Measurements from ENCODE around the gene ZNRD2. TPM values are rescaled to one million over a fixed set of nuclear protein-coding genes. Genes with fewer than 3 reads are reported as not detected.

The ZNRD2 gene
- total RNA-seq, 1 experiment from 2014 or later: 45.8 TPM

DNA sequence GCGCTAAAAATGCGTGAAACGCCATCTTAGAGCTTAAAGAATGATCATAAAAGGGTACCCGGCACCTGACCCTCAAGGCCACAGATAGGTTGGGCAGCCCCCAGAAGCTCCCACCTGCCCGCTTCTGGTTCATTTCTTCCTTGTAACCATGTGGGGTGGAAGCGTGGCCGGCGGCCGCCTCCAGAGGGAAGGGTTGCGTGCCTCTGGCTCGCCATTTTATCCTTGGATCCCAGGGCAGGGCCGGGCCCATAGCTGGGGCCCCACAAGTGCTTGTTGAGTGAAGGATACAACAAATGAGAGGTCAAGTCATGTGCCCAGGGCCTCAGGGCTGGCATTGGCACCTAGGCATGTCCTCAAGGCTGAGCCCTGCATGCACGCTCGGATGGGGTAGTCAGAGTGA, 51.2 kb downstream of the ZNRD2 start:
- H3T11ph ChIP-seq (ENCODE audit: low read length): no peak overlapping the region
- H3K4me3 Mint-ChIP-seq: no peak overlapping the region
- no peaks in the 10 kb centered on the region for H3K79me1 ChIP-seq (ENCODE audit: insufficient read depth, low read depth, low read length, poor library complexity, severe bottlenecking)
- H4K5ac ChIP-seq (ENCODE audit: insufficient read length, low read depth, low read length): no peak overlapping the region
- peaks cover 4% of the 10 kb centered on the region; the same call in 1 of the 2 replicates for H3K79me2 ChIP-seq (ENCODE audit: insufficient read depth, low read length)
- H3K23me2 ChIP-seq (ENCODE audit: insufficient read length, low read depth, low read length, poor library complexity, severe bottlenecking): peaks cover 2% of the 10 kb centered on the region
- no peak overlapping the region for H3K56ac ChIP-seq (ENCODE audit: insufficient read length, low read depth, low read length)
- no peak overlapping the region for H3K4me2 ChIP-seq (ENCODE audit: insufficient read depth, insufficient read length, low read length)
- H3K9me3 Mint-ChIP-seq: no peaks in the 10 kb centered on the region
- no peak for DNase-seq
- no peak overlapping the region for H4K8ac ChIP-seq (replicated peaks; ENCODE audit: insufficient read length, low read depth, low read length)
- H4K91ac ChIP-seq (ENCODE audit: insufficient read length, low read depth, low read length): no peak overlapping the region
- H2BK5ac ChIP-seq (ENCODE audit: insufficient read length, low read length): no peak overlapping the region
- H2BK15ac ChIP-seq (ENCODE audit: low read depth, low read length): no peak overlapping the region
- no peaks in the 10 kb centered on the region for H3K9me3 ChIP-seq (ENCODE audit: control insufficient read depth, low read depth, low read length)
- no peak overlapping the region for H2BK20ac ChIP-seq (ENCODE audit: low read depth, low read length, poor library complexity, severe bottlenecking)
- no peaks in the 10 kb centered on the region for H4K20me1 ChIP-seq (ENCODE audit: control insufficient read depth, insufficient read depth, insufficient read length)
- no peak overlapping the region for H3K9ac ChIP-seq (ENCODE audit: extremely low read depth, insufficient read length, low read length)
- no CpG with 5 or more reads among the region's 14 CpGs for WGBS (ENCODE audit: extremely low coverage, insufficient read length, low lambda C conversion rate)
- TF ChIP-seq, protein P1, sequence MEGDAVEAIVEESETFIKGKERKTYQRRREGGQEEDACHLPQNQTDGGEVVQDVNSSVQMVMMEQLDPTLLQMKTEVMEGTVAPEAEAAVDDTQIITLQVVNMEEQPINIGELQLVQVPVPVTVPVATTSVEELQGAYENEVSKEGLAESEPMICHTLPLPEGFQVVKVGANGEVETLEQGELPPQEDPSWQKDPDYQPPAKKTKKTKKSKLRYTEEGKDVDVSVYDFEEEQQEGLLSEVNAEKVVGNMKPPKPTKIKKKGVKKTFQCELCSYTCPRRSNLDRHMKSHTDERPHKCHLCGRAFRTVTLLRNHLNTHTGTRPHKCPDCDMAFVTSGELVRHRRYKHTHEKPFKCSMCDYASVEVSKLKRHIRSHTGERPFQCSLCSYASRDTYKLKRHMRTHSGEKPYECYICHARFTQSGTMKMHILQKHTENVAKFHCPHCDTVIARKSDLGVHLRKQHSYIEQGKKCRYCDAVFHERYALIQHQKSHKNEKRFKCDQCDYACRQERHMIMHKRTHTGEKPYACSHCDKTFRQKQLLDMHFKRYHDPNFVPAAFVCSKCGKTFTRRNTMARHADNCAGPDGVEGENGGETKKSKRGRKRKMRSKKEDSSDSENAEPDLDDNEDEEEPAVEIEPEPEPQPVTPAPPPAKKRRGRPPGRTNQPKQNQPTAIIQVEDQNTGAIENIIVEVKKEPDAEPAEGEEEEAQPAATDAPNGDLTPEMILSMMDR (conservative IDR thresholded peaks at IDR 0.05): no peak
- no peak overlapping the region for H2BK12ac ChIP-seq (ENCODE audit: insufficient read length, low read depth, low read length)
- H2AK5ac ChIP-seq (ENCODE audit: insufficient read length, low read length): no peak overlapping the region
- H3K23ac ChIP-seq (ENCODE audit: insufficient read length, low read depth, low read length): no peak overlapping the region
- peak overlapping the region in 1 of 3 experiments; percentile 39; a peak in 1 of 7 replicates for H3K27ac Mint-ChIP-seq
- no peak overlapping the region for H2BK120ac ChIP-seq (ENCODE audit: low read depth, low read length, poor library complexity, severe bottlenecking)
- H3K14ac ChIP-seq (ENCODE audit: insufficient read depth, low read length): no peak overlapping the region
- H3K27ac ChIP-seq (ENCODE audit: insufficient read length, low read depth, low read length): no peak overlapping the region
- no peaks in the 10 kb centered on the region for H3K27me3 Mint-ChIP-seq (ENCODE audit: low read depth)
- peaks cover 5% of the 10 kb centered on the region in 2 experiments for H3K4me1 Mint-ChIP-seq
- H2AFZ ChIP-seq (ENCODE audit: low read length): no peak overlapping the region
- H3K4me1 ChIP-seq (ENCODE audit: insufficient read depth, low read length): no peaks in the 10 kb centered on the region; the same call in none of the 2 replicates
- H3K36me3 Mint-ChIP-seq (ENCODE audit: insufficient read depth in 1 of 3, low read depth in 3 of 3): peaks cover 22 to 71% (median 70%) of the 10 kb centered on the region in 3 experiments; a peak in 6 of 7 replicates
- no peak overlapping the region for H3K18ac ChIP-seq (ENCODE audit: insufficient read length, low read depth, low read length)
- H3K27me3 ChIP-seq (ENCODE audit: insufficient read depth, low read length): no peaks in the 10 kb centered on the region
- H3K4ac ChIP-seq (ENCODE audit: low read depth, low read length): no peak overlapping the region

Other genes with a start within 250 kb of the ZNRD2 start
- 75.3 and 81.4 TPM in 2 replicates for gene DPF2, start 236.6 kb upstream of the ZNRD2 start, total RNA-seq (2021)
- 0.66 and 1.2 TPM in 2 replicates for gene TIGD3, start 215.7 kb upstream of the ZNRD2 start, total RNA-seq (2021)
- gene SLC25A45, start 187.8 kb upstream of the ZNRD2 start, total RNA-seq (2021): 1.1 and 1.6 TPM in 2 replicates
- gene FRMD8, start 183.8 kb upstream of the ZNRD2 start, total RNA-seq (2021): 19.0 and 22.7 TPM in 2 replicates
- 11.1 and 12.7 TPM in 2 replicates for gene NEAT1, start 147.7 kb upstream of the ZNRD2 start, total RNA-seq (2021)
- gene MALAT1, start 71.4 kb upstream of the ZNRD2 start, total RNA-seq (2021): 1,700 and 1,934 TPM in 2 replicates
- gene SCYL1, start 45.4 kb upstream of the ZNRD2 start, total RNA-seq (2021): 54.7 and 56.0 TPM in 2 replicates
- gene LTBP3, start 12.1 kb upstream of the ZNRD2 start, total RNA-seq (2021): 10.6 and 12.1 TPM in 2 replicates
- gene FAM89B, start 2.1 kb downstream of the ZNRD2 start, total RNA-seq (2021): 20.0 and 21.7 TPM in 2 replicates
- 13.8 and 14.5 TPM in 2 replicates for gene EHBP1L1, start 5.6 kb downstream of the ZNRD2 start, total RNA-seq (2021)
- gene KCNK7, start 25.3 kb downstream of the ZNRD2 start, total RNA-seq (2021): 1.8 and 2.8 TPM in 2 replicates
- gene MAP3K11, start 43.7 kb downstream of the ZNRD2 start, total RNA-seq (2021): 57.9 and 61.1 TPM in 2 replicates
- gene PCNX3, start 45.3 kb downstream of the ZNRD2 start, total RNA-seq (2021): 48.3 and 50.5 TPM in 2 replicates
- gene SIPA1, start 67.6 kb downstream of the ZNRD2 start, total RNA-seq (2021): 32.0 and 37.4 TPM in 2 replicates
- gene RELA, start 92.4 kb downstream of the ZNRD2 start, total RNA-seq (2021): 43.3 and 48.8 TPM in 2 replicates
- gene KAT5, start 141.8 kb downstream of the ZNRD2 start, total RNA-seq (2021): 56.7 and 57.4 TPM in 2 replicates
- 53.8 and 57.7 TPM in 2 replicates for gene RNASEH2C, start 150.3 kb downstream of the ZNRD2 start, total RNA-seq (2021)
- gene AP5B1, start 210.5 kb downstream of the ZNRD2 start, total RNA-seq (2021): 9.4 and 9.6 TPM in 2 replicates
- gene OVOL1, start 216.6 kb downstream of the ZNRD2 start, total RNA-seq (2021): 5.1 and 5.7 TPM in 2 replicates

Data from H9 (cell line).